ENCODE measurements around the gene MESD.

DNA sequence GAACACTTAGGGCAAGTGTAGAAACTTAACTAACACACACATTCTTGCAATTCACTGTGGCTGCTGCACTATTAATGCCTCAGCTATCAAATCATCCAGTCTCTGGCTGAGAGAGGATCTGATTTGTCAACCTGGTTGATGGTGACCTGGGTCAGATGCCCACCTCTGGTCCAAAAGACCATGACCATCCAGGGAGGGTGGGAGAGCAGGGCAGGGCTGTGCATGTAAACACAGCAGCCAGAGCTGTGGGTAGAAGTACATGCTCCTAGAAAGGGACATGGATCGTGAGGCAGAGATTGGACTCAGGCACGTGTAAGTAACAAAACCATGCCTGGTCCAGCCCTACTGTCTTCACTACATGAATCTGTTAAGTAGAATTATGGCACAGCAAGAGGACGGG is 17.3 kb downstream of the MESD start:
- TF ChIP-seq POLR2AphosphoS5 (IDR thresholded peaks at IDR 0.05; ENCODE audit: low read depth, low read length) = no peak
- TF ChIP-seq CTCF (IDR thresholded peaks at IDR 0.05) = no peak
- TF ChIP-seq, protein P1, sequence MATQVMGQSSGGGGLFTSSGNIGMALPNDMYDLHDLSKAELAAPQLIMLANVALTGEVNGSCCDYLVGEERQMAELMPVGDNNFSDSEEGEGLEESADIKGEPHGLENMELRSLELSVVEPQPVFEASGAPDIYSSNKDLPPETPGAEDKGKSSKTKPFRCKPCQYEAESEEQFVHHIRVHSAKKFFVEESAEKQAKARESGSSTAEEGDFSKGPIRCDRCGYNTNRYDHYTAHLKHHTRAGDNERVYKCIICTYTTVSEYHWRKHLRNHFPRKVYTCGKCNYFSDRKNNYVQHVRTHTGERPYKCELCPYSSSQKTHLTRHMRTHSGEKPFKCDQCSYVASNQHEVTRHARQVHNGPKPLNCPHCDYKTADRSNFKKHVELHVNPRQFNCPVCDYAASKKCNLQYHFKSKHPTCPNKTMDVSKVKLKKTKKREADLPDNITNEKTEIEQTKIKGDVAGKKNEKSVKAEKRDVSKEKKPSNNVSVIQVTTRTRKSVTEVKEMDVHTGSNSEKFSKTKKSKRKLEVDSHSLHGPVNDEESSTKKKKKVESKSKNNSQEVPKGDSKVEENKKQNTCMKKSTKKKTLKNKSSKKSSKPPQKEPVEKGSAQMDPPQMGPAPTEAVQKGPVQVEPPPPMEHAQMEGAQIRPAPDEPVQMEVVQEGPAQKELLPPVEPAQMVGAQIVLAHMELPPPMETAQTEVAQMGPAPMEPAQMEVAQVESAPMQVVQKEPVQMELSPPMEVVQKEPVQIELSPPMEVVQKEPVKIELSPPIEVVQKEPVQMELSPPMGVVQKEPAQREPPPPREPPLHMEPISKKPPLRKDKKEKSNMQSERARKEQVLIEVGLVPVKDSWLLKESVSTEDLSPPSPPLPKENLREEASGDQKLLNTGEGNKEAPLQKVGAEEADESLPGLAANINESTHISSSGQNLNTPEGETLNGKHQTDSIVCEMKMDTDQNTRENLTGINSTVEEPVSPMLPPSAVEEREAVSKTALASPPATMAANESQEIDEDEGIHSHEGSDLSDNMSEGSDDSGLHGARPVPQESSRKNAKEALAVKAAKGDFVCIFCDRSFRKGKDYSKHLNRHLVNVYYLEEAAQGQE (IDR thresholded peaks at IDR 0.05; ENCODE audit: insufficient read depth in 1 of 2, low read depth in 2 of 2, low read length in 1 of 2) = no peak
- no peak for TF ChIP-seq TCF7L2 (IDR thresholded peaks at IDR 0.05; ENCODE audit: low read depth, low read length)
- no peak for TF ChIP-seq SIN3A (IDR thresholded peaks at IDR 0.05; ENCODE audit: borderline replicate concordance, insufficient read depth, low read depth, low read length)
